ENCODE measurements around the gene LETM1.
A peak's percentile ranks its signal among the peaks of the same experiment; 100 is the strongest.

LETM1 gene

GRCh38 chr4:1822568-1823544 is 33.1 kb downstream of the LETM1 start:
- no peak for DNase-seq

GRCh38 chr4:1821679-1822567 is 34.0 kb downstream of the LETM1 start:
- no peak for DNase-seq

- no peak for DNase-seq
These were observed 36.1 kb downstream of the LETM1 start for GRCh38 chr4:1819816-1820215.

GRCh38 chr4:1819284-1819683 is 36.7 kb downstream of the LETM1 start:
- DNase-seq, result no peak

- no peak for DNase-seq
These were observed 39.7 kb downstream of the LETM1 start for GRCh38 chr4:1815997-1816860.

GRCh38 chr4:1815096-1815996 is 40.6 kb downstream of the LETM1 start:
- no peak for DNase-seq

GRCh38 chr4:1814453-1814852 is 41.5 kb downstream of the LETM1 start:
- DNase-seq, result no peak

GRCh38 chr4:1813915-1814314 is 42.0 kb downstream of the LETM1 start:
- no peak for DNase-seq

- DNase-seq, result no peak
These were observed 42.7 kb downstream of the LETM1 start for GRCh38 chr4:1813231-1813630.

GRCh38 chr4:1812720-1813119 is 43.2 kb downstream of the LETM1 start:
- no peak for DNase-seq

GRCh38 chr4:1810765-1811164 is 45.2 kb downstream of the LETM1 start:
- DNase-seq, result no peak

GRCh38 chr4:1809754-1810502 is 46.0 kb downstream of the LETM1 start:
- peak; percentile 51 to 55 for DNase-seq

- no peak for DNase-seq
These were observed 46.9 kb downstream of the LETM1 start for GRCh38 chr4:1808851-1809753.

GRCh38 chr4:1808396-1808795 is 47.6 kb downstream of the LETM1 start:
- DNase-seq, result no peak

- no peak for DNase-seq
These were observed 48.6 kb downstream of the LETM1 start for GRCh38 chr4:1807332-1807777.

GRCh38 chr4:1806596-1807331 is 49.2 kb downstream of the LETM1 start:
- DNase-seq, result no peak

- no peak for DNase-seq
These were observed 49.8 kb downstream of the LETM1 start for GRCh38 chr4:1806223-1806564.

- DNase-seq, result no peak
These were observed 50.3 kb downstream of the LETM1 start for GRCh38 chr4:1805493-1806222.

Measured in activated CD4-positive, alpha-beta T cell treated with anti-CD3 and anti-CD28 coated beads for 4 hours (primary cell).